ENCODE data around the gene CYP3A7.
"Not testable (repeated sequence)": the region's sequence is repeated elsewhere in the genome, so short reads cannot be mapped to it uniquely, and the experiment has no call there.

CYP3A7 gene

DNA sequence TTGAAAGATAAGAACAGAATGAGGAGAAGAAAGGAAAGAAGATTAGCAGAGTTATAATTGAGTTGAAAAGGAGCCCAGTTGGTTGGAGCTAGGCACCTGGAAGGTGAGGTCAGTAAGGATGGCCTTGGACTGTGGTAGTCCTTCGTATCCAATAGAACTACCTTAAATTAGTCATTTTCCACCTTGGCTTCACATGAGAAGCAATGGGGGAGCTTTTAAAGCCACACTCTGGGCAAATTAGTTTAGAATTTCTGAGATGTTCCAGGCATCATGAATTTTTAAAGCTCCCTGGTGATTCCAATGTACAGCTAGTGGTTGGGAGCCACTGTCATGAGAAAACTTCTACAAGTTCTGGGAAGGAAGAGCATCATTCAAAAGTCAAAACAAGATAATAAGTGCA is 27.9 kb downstream of the CYP3A7 start:
- no peak overlapping the region for H3K9ac ChIP-seq (ENCODE audit: low read length)
- DNase-seq = no peak
- H3K36me3 ChIP-seq (replicated peaks; ENCODE audit: insufficient read depth, low read length) = no peaks in the 10 kb centered on the region
- TF ChIP-seq, protein P1, sequence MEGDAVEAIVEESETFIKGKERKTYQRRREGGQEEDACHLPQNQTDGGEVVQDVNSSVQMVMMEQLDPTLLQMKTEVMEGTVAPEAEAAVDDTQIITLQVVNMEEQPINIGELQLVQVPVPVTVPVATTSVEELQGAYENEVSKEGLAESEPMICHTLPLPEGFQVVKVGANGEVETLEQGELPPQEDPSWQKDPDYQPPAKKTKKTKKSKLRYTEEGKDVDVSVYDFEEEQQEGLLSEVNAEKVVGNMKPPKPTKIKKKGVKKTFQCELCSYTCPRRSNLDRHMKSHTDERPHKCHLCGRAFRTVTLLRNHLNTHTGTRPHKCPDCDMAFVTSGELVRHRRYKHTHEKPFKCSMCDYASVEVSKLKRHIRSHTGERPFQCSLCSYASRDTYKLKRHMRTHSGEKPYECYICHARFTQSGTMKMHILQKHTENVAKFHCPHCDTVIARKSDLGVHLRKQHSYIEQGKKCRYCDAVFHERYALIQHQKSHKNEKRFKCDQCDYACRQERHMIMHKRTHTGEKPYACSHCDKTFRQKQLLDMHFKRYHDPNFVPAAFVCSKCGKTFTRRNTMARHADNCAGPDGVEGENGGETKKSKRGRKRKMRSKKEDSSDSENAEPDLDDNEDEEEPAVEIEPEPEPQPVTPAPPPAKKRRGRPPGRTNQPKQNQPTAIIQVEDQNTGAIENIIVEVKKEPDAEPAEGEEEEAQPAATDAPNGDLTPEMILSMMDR (IDR thresholded peaks at IDR 0.05; ENCODE audit: low read length) = no peak
- TF ChIP-seq EZH2 (optimal IDR thresholded peaks at IDR 0.05; ENCODE audit: low read depth, low read length) (no peak), EZH2phosphoT487 (IDR thresholded peaks at IDR 0.05; ENCODE audit: low read length) (no peak)
- no peaks in the 10 kb centered on the region for H3K4me1 ChIP-seq (ENCODE audit: low read length)
- no peak overlapping the region for H3K4me2 ChIP-seq (ENCODE audit: low read depth, low read length)
- no peak overlapping the region for H2AFZ ChIP-seq (ENCODE audit: low read length)
- no peaks in the 10 kb centered on the region for H3K9me2 ChIP-seq (replicated peaks; ENCODE audit: insufficient read depth, low read length)
- no peaks in the 10 kb centered on the region for H3K27me3 ChIP-seq (replicated peaks; ENCODE audit: insufficient read depth, low read length)
- H3K79me2 ChIP-seq (ENCODE audit: low read length) = no peaks in the 10 kb centered on the region
- H4K20me1 ChIP-seq (ENCODE audit: insufficient read depth, low read length) = no peaks in the 10 kb centered on the region
- no peaks in the 10 kb centered on the region for H3F3A ChIP-seq (ENCODE audit: insufficient read depth, low read length)
- H3K4me3 ChIP-seq (ENCODE audit: low read length) = no peak overlapping the region
- H3K27ac ChIP-seq (ENCODE audit: low read length) = no peak overlapping the region
- H3K9me3 ChIP-seq (replicated peaks; ENCODE audit: insufficient read depth, low read length) = no peaks in the 10 kb centered on the region

DNA sequence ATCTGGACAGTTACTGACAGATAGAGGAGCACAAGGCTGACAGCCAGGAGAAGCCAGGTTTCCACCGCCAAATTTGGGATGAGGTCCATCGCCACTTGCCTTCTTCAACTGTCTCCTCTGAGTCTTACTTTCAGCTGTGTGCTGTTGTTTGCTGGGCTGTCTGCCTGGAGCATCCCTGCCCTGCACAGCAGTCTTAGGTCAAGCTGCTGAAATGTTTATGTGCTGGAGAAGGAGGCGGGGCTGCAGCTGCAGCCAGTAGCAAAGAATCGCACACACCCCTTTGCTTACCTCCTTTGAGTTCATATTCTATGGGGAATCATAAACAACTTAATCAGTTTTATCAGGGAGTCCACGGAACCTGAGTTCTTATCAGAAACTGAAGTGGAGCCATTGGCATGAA is 35.0 kb downstream of the CYP3A7 start:
- Histone ChIP-seq H3K27me3 (replicated peaks; ENCODE audit: insufficient read depth, low read length) (no peaks in the 10 kb centered on the region), H3K9me3 (replicated peaks; ENCODE audit: insufficient read depth, low read length) (no peaks in the 10 kb centered on the region), H3K27ac (ENCODE audit: low read length) (no peak overlapping the region), H3K36me3 (replicated peaks; ENCODE audit: insufficient read depth, low read length) (no peaks in the 10 kb centered on the region), H3F3A (ENCODE audit: insufficient read depth, low read length) (no peaks in the 10 kb centered on the region), H4K20me1 (ENCODE audit: insufficient read depth, low read length) (no peaks in the 10 kb centered on the region), H3K4me3 (ENCODE audit: low read length) (no peak overlapping the region), H3K4me1 (ENCODE audit: low read length) (no peaks in the 10 kb centered on the region), H3K9ac (ENCODE audit: low read length) (no peak overlapping the region), H2AFZ (ENCODE audit: low read length) (no peak overlapping the region), H3K4me2 (ENCODE audit: low read depth, low read length) (no peak overlapping the region), H3K9me2 (replicated peaks; ENCODE audit: insufficient read depth, low read length) (no peaks in the 10 kb centered on the region), H3K79me2 (ENCODE audit: low read length) (no peaks in the 10 kb centered on the region)
- TF ChIP-seq EZH2 (optimal IDR thresholded peaks at IDR 0.05; ENCODE audit: low read depth, low read length) (no peak), EZH2phosphoT487 (IDR thresholded peaks at IDR 0.05; ENCODE audit: low read length) (no peak)
- TF ChIP-seq, protein P1 (IDR thresholded peaks at IDR 0.05; ENCODE audit: low read length) = no peak
- no peak for DNase-seq

DNA sequence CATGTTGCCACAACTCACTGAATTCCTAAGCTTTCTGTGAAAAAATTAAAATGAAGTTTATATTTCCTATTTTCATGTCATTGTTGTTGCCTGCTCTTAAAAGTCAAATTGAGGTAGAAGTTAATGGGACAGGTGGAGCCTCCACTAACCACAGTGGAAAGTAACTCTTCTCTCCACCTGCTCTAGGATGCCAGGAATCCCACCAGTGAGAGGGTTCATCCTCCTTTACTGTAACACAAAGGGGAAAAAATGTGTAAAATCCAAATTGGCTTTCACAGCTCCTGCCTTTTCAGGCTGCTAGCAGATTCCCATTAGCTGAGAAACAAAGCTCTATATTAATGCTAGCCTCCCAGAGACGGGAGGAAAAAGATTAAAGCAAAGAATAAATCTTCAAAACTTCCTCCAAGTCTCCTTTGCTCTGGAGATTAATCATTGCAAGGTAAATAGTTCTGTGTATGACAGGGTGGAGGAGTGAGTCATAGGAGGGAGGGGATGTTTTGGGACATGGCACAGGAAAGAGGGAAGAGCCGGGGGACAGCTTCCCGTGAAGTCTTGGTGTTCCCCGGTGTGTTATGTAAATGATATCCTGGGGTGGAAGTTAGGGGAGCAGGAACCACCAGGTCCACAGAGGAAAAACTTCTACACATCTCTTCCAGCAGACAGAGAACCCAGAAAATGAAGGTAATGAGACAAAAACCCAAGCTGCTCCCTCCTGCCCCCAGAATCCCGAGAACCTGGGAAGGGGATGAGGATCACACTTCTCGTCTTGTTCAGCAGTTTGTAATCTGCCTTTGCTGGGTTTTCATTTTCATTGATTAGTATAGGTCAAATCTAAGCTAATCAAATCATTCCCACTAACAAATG is 35.9 kb downstream of the CYP3A7 start:
- not testable (repeated sequence) for DNase-seq; H2AFZ ChIP-seq (ENCODE audit: low read length); H3K4me3 ChIP-seq (ENCODE audit: low read length); H4K20me1 ChIP-seq (ENCODE audit: insufficient read depth, low read length); H3K27ac ChIP-seq (ENCODE audit: low read length); H3K27me3 ChIP-seq (replicated peaks; ENCODE audit: insufficient read depth, low read length); H3K79me2 ChIP-seq (ENCODE audit: low read length); H3K36me3 ChIP-seq (replicated peaks; ENCODE audit: insufficient read depth, low read length); H3K9ac ChIP-seq (ENCODE audit: low read length); H3F3A ChIP-seq (ENCODE audit: insufficient read depth, low read length); H3K9me3 ChIP-seq (replicated peaks; ENCODE audit: insufficient read depth, low read length); H3K4me1 ChIP-seq (ENCODE audit: low read length); H3K9me2 ChIP-seq (replicated peaks; ENCODE audit: insufficient read depth, low read length); H3K4me2 ChIP-seq (ENCODE audit: low read depth, low read length)

DNA sequence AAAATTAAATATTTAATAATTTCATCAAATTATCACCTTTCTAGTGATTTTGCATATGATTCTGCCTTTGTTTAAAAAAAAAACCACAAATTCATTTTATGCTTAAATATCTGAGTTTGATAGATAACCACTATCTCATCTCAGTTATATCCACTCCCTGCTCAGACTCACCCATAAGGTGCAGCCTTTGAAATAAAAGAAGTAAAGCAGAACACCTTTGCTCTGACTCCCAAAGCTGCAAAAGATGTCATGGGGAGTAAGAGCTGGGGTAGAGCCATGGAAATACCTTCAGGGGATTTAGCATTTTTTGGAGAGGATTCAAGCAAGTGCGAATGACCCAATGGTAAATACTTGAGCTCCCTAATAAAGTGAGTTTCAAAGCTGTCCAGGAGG is 40.1 kb downstream of the CYP3A7 start:
- Histone ChIP-seq H3K36me3 (replicated peaks; ENCODE audit: insufficient read depth, low read length) (no peaks in the 10 kb centered on the region), H3K79me2 (ENCODE audit: low read length) (no peaks in the 10 kb centered on the region), H3K4me1 (ENCODE audit: low read length) (no peaks in the 10 kb centered on the region), H3K27ac (ENCODE audit: low read length) (no peak overlapping the region), H3K9ac (ENCODE audit: low read length) (no peak overlapping the region), H4K20me1 (ENCODE audit: insufficient read depth, low read length) (no peaks in the 10 kb centered on the region), H3K9me2 (replicated peaks; ENCODE audit: insufficient read depth, low read length) (no peaks in the 10 kb centered on the region), H3K4me2 (ENCODE audit: low read depth, low read length) (no peak overlapping the region), H2AFZ (ENCODE audit: low read length) (no peak overlapping the region), H3K27me3 (replicated peaks; ENCODE audit: insufficient read depth, low read length) (no peaks in the 10 kb centered on the region), H3K4me3 (ENCODE audit: low read length) (no peak overlapping the region), H3K9me3 (replicated peaks; ENCODE audit: insufficient read depth, low read length) (no peaks in the 10 kb centered on the region), H3F3A (ENCODE audit: insufficient read depth, low read length) (no peaks in the 10 kb centered on the region)
- no peak for TF ChIP-seq EZH2phosphoT487 (IDR thresholded peaks at IDR 0.05; ENCODE audit: low read length)
- no peak for DNase-seq
